ENCODE results near the gene GLI3.

GRCh38 chr7:41976411-41976810 lies 260.6 kb downstream of the GLI3 start:
- TF ChIP-seq ZNF274 (IDR thresholded peaks at IDR 0.05; ENCODE audit: low read depth, low read length) (no peak), YY1 (IDR thresholded peaks at IDR 0.05; ENCODE audit: insufficient read depth, insufficient read length) (no peak)
